ENCODE results near the gene NKAIN2.

The NKAIN2 gene

GRCh38 chr6:124830506-124830905, 1026.8 kb downstream of the NKAIN2 start:
- DNase-seq (ENCODE audit: low spot score), result no peak

- DNase-seq (ENCODE audit: low spot score), result peak; percentile 9
Measured at GRCh38 chr6:124854338-124854922, 1050.8 kb downstream of the NKAIN2 start.

GRCh38 chr6:124857746-124858145, 1054.1 kb downstream of the NKAIN2 start:
- DNase-seq (ENCODE audit: low spot score), result no peak

- DNase-seq (ENCODE audit: low spot score), result no peak
Measured at GRCh38 chr6:124858564-124858963, 1054.9 kb downstream of the NKAIN2 start.

- no peak for DNase-seq (ENCODE audit: low spot score)
Measured at GRCh38 chr6:124859366-124859765, 1055.7 kb downstream of the NKAIN2 start.

- no peak for DNase-seq (ENCODE audit: low spot score)
Measured at GRCh38 chr6:124866040-124866439, 1062.4 kb downstream of the NKAIN2 start.

GRCh38 chr6:124867121-124867520, 1063.5 kb downstream of the NKAIN2 start:
- DNase-seq (ENCODE audit: low spot score), result no peak

- no peak for DNase-seq (ENCODE audit: low spot score)
Measured at GRCh38 chr6:124868481-124868880, 1064.8 kb downstream of the NKAIN2 start.

GRCh38 chr6:124869416-124869815, 1065.8 kb downstream of the NKAIN2 start:
- no peak for DNase-seq (ENCODE audit: low spot score)

- DNase-seq (ENCODE audit: low spot score), result peak; percentile 37
Measured at GRCh38 chr6:124870611-124871459, 1067.2 kb downstream of the NKAIN2 start.

- DNase-seq (ENCODE audit: low spot score), result no peak
Measured at GRCh38 chr6:124872361-124873065, 1068.8 kb downstream of the NKAIN2 start.

GRCh38 chr6:124873066-124873410, 1069.4 kb downstream of the NKAIN2 start:
- DNase-seq (ENCODE audit: low spot score), result no peak

Measured in COLO829 (cell line).